ENCODE results near the gene HK1. TPM values are rescaled to one million over a fixed set of nuclear protein-coding genes. Genes with fewer than 3 reads are reported as not detected.

Gene HK1
- total and polyA plus RNA-seq, 7 experiments from 2014 or later, result 60.1 to 144 (median 83.8) TPM

GRCh38 chr10:69352569-69353264, 74.4 kb downstream of the HK1 start:
- H3K27me3 Mint-ChIP-seq, result no peaks in the 10 kb centered on the region
- peaks cover 0 to 46% (median 8%) of the 10 kb centered on the region in 5 donors for H3K36me3 Mint-ChIP-seq
- ChIA-PET POLR2A (interaction anchor here (0.7 to 1.7 kb wide), 4 partner anchors 12 to 25 kb away, joined by 3 to 5 read pairs (median 3); no protein-coding TSS in a partner anchor), CTCF (interaction anchor here (1.1 to 1.7 kb wide), 2 partner anchors 37 to 40 kb away, joined by 3 to 4 read pairs; no protein-coding TSS in a partner anchor)
- peak overlapping the region in 4 of 10 donors; percentile 32 to 75 (median 54) for H3K4me3 Mint-ChIP-seq
- ATAC-seq (no peak), DNase-seq (no peak)
- Histone ChIP-seq H3K27me3 (ENCODE audit: control insufficient read depth in 2 of 2, insufficient read depth in 2 of 2, low read length in 2 of 2) (no peaks in the 10 kb centered on the region), H3K9me3 (ENCODE audit: control insufficient read depth in 2 of 3, low read length in 3 of 3) (no peaks in the 10 kb centered on the region), H3K36me3 (ENCODE audit: control insufficient read depth in 2 of 3, insufficient read depth in 3 of 3, low read length in 3 of 3) (peaks cover 0 to 6% (median 5%) of the 10 kb centered on the region in 3 experiments), H3K27ac (ENCODE audit: low read depth, low read length) (peak overlapping the region; percentile 56), H3K4me3 (ENCODE audit: low read length) (no peak overlapping the region), H3K4me1 (ENCODE audit: control insufficient read depth in 2 of 2, insufficient read depth in 2 of 2, low read length in 2 of 2) (peaks cover 14 to 49% of the 10 kb centered on the region in 2 donors)
- peak overlapping the region in 7 of 9 donors; percentile 84 to 98 (median 93) for H3K27ac Mint-ChIP-seq
- peaks cover 0 to 8% (median 0%) of the 10 kb centered on the region in 11 donors for H3K9me3 Mint-ChIP-seq
- peaks cover 33 to 75% (median 62%) of the 10 kb centered on the region in 7 donors for H3K4me1 Mint-ChIP-seq
- intact Hi-C loops (cut with micrococcal nuclease), result no loop called here

GRCh38 chr10:69353977-69354635, 75.8 kb downstream of the HK1 start:
- Mint-ChIP-seq H3K9me3 (peaks cover 0 to 8% (median 0%) of the 10 kb centered on the region in 11 donors), H3K27me3 (no peaks in the 10 kb centered on the region), H3K4me3 (peak overlapping the region; percentile 30 to 75 (median 56)), H3K4me1 (peaks cover 30 to 75% (median 59%) of the 10 kb centered on the region in 7 donors), H3K36me3 (peaks cover 0 to 44% (median 8%) of the 10 kb centered on the region in 5 donors), H3K27ac (peak overlapping the region; percentile 49 to 98 (median 93))
- Histone ChIP-seq H3K36me3 (ENCODE audit: control insufficient read depth in 2 of 3, insufficient read depth in 3 of 3, low read length in 3 of 3) (peaks cover 0 to 6% (median 5%) of the 10 kb centered on the region in 3 experiments), H3K9me3 (ENCODE audit: control insufficient read depth in 2 of 3, low read length in 3 of 3) (no peaks in the 10 kb centered on the region), H3K4me1 (ENCODE audit: control insufficient read depth in 2 of 2, insufficient read depth in 2 of 2, low read length in 2 of 2) (peaks cover 10 to 46% of the 10 kb centered on the region in 2 donors), H3K27ac (ENCODE audit: low read depth, low read length) (peak overlapping the region; percentile 56), H3K4me3 (ENCODE audit: low read length) (no peak overlapping the region), H3K27me3 (ENCODE audit: control insufficient read depth in 2 of 2, insufficient read depth in 2 of 2, low read length in 2 of 2) (no peaks in the 10 kb centered on the region)
- ChIA-PET POLR2A (interaction anchor here (0.6 to 2.6 kb wide), 11 partner anchors 8 to 121 kb away, joined by 3 to 7 read pairs (median 3); no protein-coding TSS in a partner anchor), CTCF (interaction anchor here (0.6 to 1.7 kb wide), 5 partner anchors 10 to 348 kb away, joined by 3 to 4 read pairs (median 3); no protein-coding TSS in a partner anchor)
- peak; percentile 76 for ATAC-seq
- peak in 7 of 9 donors; percentile 38 to 67 (median 49) for DNase-seq
- intact Hi-C loops (cut with micrococcal nuclease), result loop anchor here in 1 of 2 donors (1.0 kb wide), 2 partner anchors 9 kb away; no protein-coding TSS in a partner anchor

GRCh38 chr10:69356187-69356586, 77.9 kb downstream of the HK1 start:
- H3K36me3 ChIP-seq (ENCODE audit: control insufficient read depth in 2 of 3, insufficient read depth in 3 of 3, low read length in 3 of 3), result peaks cover 0 to 10% (median 0%) of the 10 kb centered on the region in 3 experiments
- DNase-seq (no peak), ATAC-seq (no peak)
- H3K27ac ChIP-seq (ENCODE audit: low read depth, low read length), result no peak overlapping the region
- peaks cover 0 to 8% (median 0%) of the 10 kb centered on the region in 11 donors for H3K9me3 Mint-ChIP-seq
- ChIA-PET POLR2A (interaction anchor here (0.6 to 10.2 kb wide), 6 partner anchors 11 to 65 kb away, joined by 3 to 65 read pairs (median 4); no protein-coding TSS in a partner anchor), CTCF (interaction anchor here (0.7 to 1.3 kb wide), 2 partner anchors 7 to 8 kb away, joined by 3 to 6 read pairs; no protein-coding TSS in a partner anchor)
- H3K27me3 Mint-ChIP-seq, result no peaks in the 10 kb centered on the region
- H3K4me3 ChIP-seq (ENCODE audit: low read length), result no peak overlapping the region
- no peaks in the 10 kb centered on the region for H3K9me3 ChIP-seq (ENCODE audit: control insufficient read depth in 2 of 3, low read length in 3 of 3)
- H3K4me3 Mint-ChIP-seq, result no peak overlapping the region
- peak overlapping the region in 5 of 9 donors; percentile 19 to 98 (median 53) for H3K27ac Mint-ChIP-seq
- peaks cover 39 to 78% (median 62%) of the 10 kb centered on the region in 7 donors for H3K4me1 Mint-ChIP-seq
- intact Hi-C loops (cut with micrococcal nuclease), result no loop called here
- H3K27me3 ChIP-seq (ENCODE audit: control insufficient read depth in 2 of 2, insufficient read depth in 2 of 2, low read length in 2 of 2), result no peaks in the 10 kb centered on the region
- H3K36me3 Mint-ChIP-seq, result peaks cover 0 to 42% (median 8%) of the 10 kb centered on the region in 5 donors
- H3K4me1 ChIP-seq (ENCODE audit: control insufficient read depth in 2 of 2, insufficient read depth in 2 of 2, low read length in 2 of 2), result peaks cover 9 to 54% of the 10 kb centered on the region in 2 donors

GRCh38 chr10:69358148-69358795, 80.0 kb downstream of the HK1 start:
- H3K27me3 Mint-ChIP-seq, result no peaks in the 10 kb centered on the region

GRCh38 chr10:69359148-69359547, 80.9 kb downstream of the HK1 start:
- peaks cover 0 to 21% (median 0%) of the 10 kb centered on the region in 3 experiments for H3K36me3 ChIP-seq (ENCODE audit: control insufficient read depth in 2 of 3, insufficient read depth in 3 of 3, low read length in 3 of 3)

More at GRCh38 chr10:69358148-69358795, 80.0 kb downstream of the HK1 start:
- Mint-ChIP-seq H3K27ac (peak overlapping the region; percentile 69 to 98 (median 93)), H3K4me3 (peak overlapping the region in 4 of 10 donors; percentile 5 to 80 (median 36)), H3K36me3 (peaks cover 0 to 36% (median 13%) of the 10 kb centered on the region in 5 donors), H3K4me1 (peaks cover 51 to 82% (median 70%) of the 10 kb centered on the region in 7 donors), H3K9me3 (peaks cover 0 to 5% (median 0%) of the 10 kb centered on the region in 11 donors)
- no peaks in the 10 kb centered on the region for H3K27me3 ChIP-seq (ENCODE audit: control insufficient read depth in 2 of 2, insufficient read depth in 2 of 2, low read length in 2 of 2)
- H3K4me3 ChIP-seq (ENCODE audit: low read length), result no peak overlapping the region
- intact Hi-C loops (cut with micrococcal nuclease), result loop anchor here in 1 of 2 donors (2.0 kb wide), 1 partner anchor 35 kb away; no protein-coding TSS in a partner anchor
- peaks cover 12 to 63% of the 10 kb centered on the region in 2 donors for H3K4me1 ChIP-seq (ENCODE audit: control insufficient read depth in 2 of 2, insufficient read depth in 2 of 2, low read length in 2 of 2)
- H3K9me3 ChIP-seq (ENCODE audit: control insufficient read depth in 2 of 3, low read length in 3 of 3), result no peaks in the 10 kb centered on the region
- peaks cover 0 to 14% (median 0%) of the 10 kb centered on the region in 3 experiments for H3K36me3 ChIP-seq (ENCODE audit: control insufficient read depth in 2 of 3, insufficient read depth in 3 of 3, low read length in 3 of 3)
- POLR2A ChIA-PET, result interaction anchor here (0.6 to 10.2 kb wide), 3 partner anchors 13 to 124 kb away, joined by 4 to 65 read pairs (median 11); no protein-coding TSS in a partner anchor
- no peak for ATAC-seq
- CTCF ChIA-PET, result interaction anchor here (0.6 to 1.2 kb wide), 2 partner anchors 41 to 103 kb away, joined by 3 read pairs; no protein-coding TSS in a partner anchor
- no peak for DNase-seq
- peak overlapping the region; percentile 57 for H3K27ac ChIP-seq (ENCODE audit: low read depth, low read length)

More at GRCh38 chr10:69359148-69359547, 80.9 kb downstream of the HK1 start:
- CTCF ChIA-PET, result interaction anchor here (0.7 kb wide), 1 partner anchor 45 kb away, joined by 3 read pairs; no protein-coding TSS in a partner anchor
- H3K27me3 ChIP-seq (ENCODE audit: control insufficient read depth in 2 of 2, insufficient read depth in 2 of 2, low read length in 2 of 2), result no peaks in the 10 kb centered on the region
- Mint-ChIP-seq H3K4me1 (peaks cover 47 to 82% (median 71%) of the 10 kb centered on the region in 7 donors), H3K36me3 (peaks cover 0 to 27% (median 17%) of the 10 kb centered on the region in 5 donors), H3K27me3 (no peaks in the 10 kb centered on the region), H3K27ac (peak overlapping the region; percentile 39 to 98 (median 93)), H3K9me3 (peaks cover 0 to under 1% (median 0%) of the 10 kb centered on the region in 11 donors), H3K4me3 (peak overlapping the region; percentile 8 to 83 (median 74))
- DNase-seq (no peak), ATAC-seq (peak; percentile 45)
- no peaks in the 10 kb centered on the region for H3K9me3 ChIP-seq (ENCODE audit: control insufficient read depth in 2 of 3, low read length in 3 of 3)
- intact Hi-C loops (cut with micrococcal nuclease), result loop anchor here in 1 of 2 donors (1.0 to 2.0 kb wide), 4 partner anchors 10 to 122 kb away; no protein-coding TSS in a partner anchor
- peaks cover 12 to 54% of the 10 kb centered on the region in 2 donors for H3K4me1 ChIP-seq (ENCODE audit: control insufficient read depth in 2 of 2, insufficient read depth in 2 of 2, low read length in 2 of 2)
- POLR2A ChIA-PET, result interaction anchor here (0.6 to 10.2 kb wide), 6 partner anchors 10 to 1595 kb away, joined by 3 to 65 read pairs (median 8); no protein-coding TSS in a partner anchor
- H3K27ac ChIP-seq (ENCODE audit: low read depth, low read length), result peak overlapping the region; percentile 57
- H3K4me3 ChIP-seq (ENCODE audit: low read length), result no peak overlapping the region

Measured in naive thymus-derived CD4-positive, alpha-beta T cell (primary cell).